Stimulated activated naive B cell treated with anti-CD40 and anti-IgM and Interleukin-4, amounts not matched to agents 10 μg/mL and 1 μg/mL and 100 μg/mL, for 72 hours (primary cell): ENCODE results near the gene RBM14.
"Not testable (repeated sequence)": the region's sequence is repeated elsewhere in the genome, so short reads cannot be mapped to it uniquely, and the experiment has no call there.

Experiments used
- ATAC-seq, 2 donors: fragments of 150-1000 bp; cut with Tn5 transposase; replicated peaks; 2 replicates each; pipeline ENCODE4 v1.10.0; 2021; ENCODE audit warnings: moderate library complexity in 1 of 2
- DNase-seq: peaks from one replicate; pipeline ENCODE4 v3.0.0; 2021
- H3K27ac Mint-ChIP-seq: one replicate; pipeline ENCODE4 v1.8.0; 2022; ENCODE audit warnings: mild to moderate bottlenecking, mixed read lengths
- H3K27me3 Mint-ChIP-seq, 2 donors: one replicate each; pipeline ENCODE4 v1.8.0; 2022; ENCODE audit warnings: mixed read lengths in 2 of 2
- H3K36me3 Mint-ChIP-seq, 2 donors: one replicate each; pipeline ENCODE4 v1.8.0; 2022; ENCODE audit warnings: mixed read lengths in 2 of 2, mild to moderate bottlenecking in 1 of 2
- H3K4me1 Mint-ChIP-seq, 2 donors: one replicate each; pipeline ENCODE4 v1.8.0; 2022; ENCODE audit warnings: mixed read lengths in 2 of 2, mild to moderate bottlenecking in 1 of 2
- H3K4me3 Mint-ChIP-seq, 2 donors: one replicate each; pipeline ENCODE4 v1.8.0; 2022; ENCODE audit warnings: mild to moderate bottlenecking in 2 of 2, mixed read lengths in 2 of 2, moderate library complexity in 1 of 2
- H3K9me3 Mint-ChIP-seq, 2 donors: one replicate each; pipeline ENCODE4 v1.8.0; 2022; ENCODE audit warnings: mixed read lengths in 2 of 2, mild to moderate bottlenecking in 1 of 2

The RBM14 gene

GRCh38 chr11:66631883-66632282 lies 15.5 kb downstream of the RBM14 start:
- ATAC-seq (no peak), DNase-seq (no peak)
- Mint-ChIP-seq H3K4me3 (no peak overlapping the region), H3K9me3 (peaks cover 2 to 4% of the 10 kb centered on the region in 2 donors), H3K27ac (peak overlapping the region; percentile 60), H3K4me1 (peaks cover 26 to 59% of the 10 kb centered on the region in 2 donors), H3K36me3 (peaks cover 38 to 53% of the 10 kb centered on the region in 2 donors), H3K27me3 (no peaks in the 10 kb centered on the region)

- H3K36me3 Mint-ChIP-seq, result peaks cover 37 to 53% of the 10 kb centered on the region in 2 donors
Observed at GRCh38 chr11:66632952-66633351, 16.5 kb downstream of the RBM14 start.

GRCh38 chr11:66636411-66636810 lies 20.0 kb downstream of the RBM14 start:
- Mint-ChIP-seq H3K27me3 (no peaks in the 10 kb centered on the region), H3K27ac (no peak overlapping the region), H3K36me3 (peaks cover 41 to 58% of the 10 kb centered on the region in 2 donors), H3K4me3 (no peak overlapping the region), H3K4me1 (peaks cover 29 to 66% of the 10 kb centered on the region in 2 donors), H3K9me3 (peaks cover 2 to 4% of the 10 kb centered on the region in 2 donors)
- no peak for DNase-seq
- ATAC-seq, result no peak

More at GRCh38 chr11:66632952-66633351, 16.5 kb downstream of the RBM14 start:
- Mint-ChIP-seq H3K27me3 (no peaks in the 10 kb centered on the region), H3K4me1 (peaks cover 29 to 60% of the 10 kb centered on the region in 2 donors), H3K27ac (no peak overlapping the region), H3K9me3 (peaks cover 2 to 4% of the 10 kb centered on the region in 2 donors), H3K4me3 (no peak overlapping the region)
- ATAC-seq (no peak), DNase-seq (no peak)

GRCh38 chr11:66637557-66638176 lies 21.2 kb downstream of the RBM14 start:
- Mint-ChIP-seq H3K4me3 (peak overlapping the region; percentile 96 to 98), H3K27ac (peak overlapping the region; percentile 99), H3K4me1 (peaks cover 36 to 68% of the 10 kb centered on the region in 2 donors), H3K9me3 (peaks cover 2 to 4% of the 10 kb centered on the region in 2 donors), H3K27me3 (no peaks in the 10 kb centered on the region), H3K36me3 (peaks cover 40 to 57% of the 10 kb centered on the region in 2 donors)
- peak in 1 of 2 donors; percentile 0 for ATAC-seq
- no peak for DNase-seq

- ATAC-seq (peak; percentile 95 to 98), DNase-seq (peak; percentile 98)
- H3K36me3 Mint-ChIP-seq, result peaks cover 48 to 65% of the 10 kb centered on the region in 2 donors
- peaks cover 44 to 76% of the 10 kb centered on the region in 2 donors for H3K4me1 Mint-ChIP-seq
- H3K27me3 Mint-ChIP-seq, result no peaks in the 10 kb centered on the region
- peak within 1 kb of the TSS; percentile 96 to 98 for H3K4me3 Mint-ChIP-seq
- H3K9me3 Mint-ChIP-seq, result peaks cover 2 to 4% of the 10 kb centered on the region in 2 donors
- peak within 1 kb of the TSS; percentile 99 for H3K27ac Mint-ChIP-seq
Observed at GRCh38 chr11:66638177-66639065, 22.0 kb downstream of the RBM14 start, which contains the start of gene RBM4. RBM4 (plus strand) TSS chr11:66638703; CDS start chr11:66639712, 1,009 bp downstream.

- no peak for DNase-seq
- ATAC-seq, result peak in 1 of 2 donors; percentile 3
- Mint-ChIP-seq H3K4me1 (peaks cover 47 to 83% of the 10 kb centered on the region in 2 donors), H3K36me3 (peaks cover 52 to 72% of the 10 kb centered on the region in 2 donors), H3K27ac (peak overlapping the region; percentile 99), H3K9me3 (peaks cover 2 to 4% of the 10 kb centered on the region in 2 donors), H3K4me3 (peak overlapping the region; percentile 96 to 98), H3K27me3 (no peaks in the 10 kb centered on the region)
Observed at GRCh38 chr11:66639066-66639813, 22.8 kb downstream of the RBM14 start.

GRCh38 chr11:66639814-66640340 lies 23.4 kb downstream of the RBM14 start:
- not testable (repeated sequence) for H3K27me3 Mint-ChIP-seq, H3K9me3 Mint-ChIP-seq, DNase-seq, ATAC-seq
- peak overlapping the region; percentile 96 to 98 for H3K4me3 Mint-ChIP-seq
- H3K36me3 Mint-ChIP-seq, result peaks cover 49 to 72% of the 10 kb centered on the region in 2 donors
- peak overlapping the region; percentile 99 for H3K27ac Mint-ChIP-seq
- peaks cover 47 to 83% of the 10 kb centered on the region in 2 donors for H3K4me1 Mint-ChIP-seq

- Mint-ChIP-seq H3K27me3 (no peaks in the 10 kb centered on the region), H3K9me3 (no peaks in the 10 kb centered on the region), H3K4me1 (peaks cover 56 to 95% of the 10 kb centered on the region in 2 donors), H3K36me3 (peaks cover 55 to 89% of the 10 kb centered on the region in 2 donors), H3K4me3 (peak overlapping the region; percentile 70), H3K27ac (peak overlapping the region; percentile 28)
- no peak for DNase-seq
- no peak for ATAC-seq
Observed at GRCh38 chr11:66641834-66642233, 25.4 kb downstream of the RBM14 start.

- Mint-ChIP-seq H3K4me3 (no peak overlapping the region), H3K36me3 (peaks cover 58 to 81% of the 10 kb centered on the region in 2 donors), H3K9me3 (no peaks in the 10 kb centered on the region), H3K27ac (peak overlapping the region; percentile 9), H3K27me3 (no peaks in the 10 kb centered on the region), H3K4me1 (peaks cover 45 to 82% of the 10 kb centered on the region in 2 donors)
- ATAC-seq, result no peak
- no peak for DNase-seq
Observed at GRCh38 chr11:66643745-66644437, 27.5 kb downstream of the RBM14 start.

GRCh38 chr11:66646828-66647227 lies 30.4 kb downstream of the RBM14 start:
- ATAC-seq (no peak), DNase-seq (no peak)
- no peak overlapping the region for H3K27ac Mint-ChIP-seq
- no peaks in the 10 kb centered on the region for H3K9me3 Mint-ChIP-seq
- H3K36me3 Mint-ChIP-seq, result peaks cover 57 to 79% of the 10 kb centered on the region in 2 donors
- no peaks in the 10 kb centered on the region for H3K27me3 Mint-ChIP-seq
- no peak overlapping the region for H3K4me3 Mint-ChIP-seq
- peaks cover 32 to 58% of the 10 kb centered on the region in 2 donors for H3K4me1 Mint-ChIP-seq

- Mint-ChIP-seq H3K4me1 (peaks cover 16 to 42% of the 10 kb centered on the region in 2 donors), H3K27me3 (no peaks in the 10 kb centered on the region), H3K9me3 (no peaks in the 10 kb centered on the region), H3K4me3 (no peak overlapping the region), H3K27ac (peak overlapping the region; percentile 47), H3K36me3 (peaks cover 51 to 67% of the 10 kb centered on the region in 2 donors)
- ATAC-seq (no peak), DNase-seq (no peak)
Observed at GRCh38 chr11:66649903-66650302, 33.5 kb downstream of the RBM14 start.

- H3K4me3 Mint-ChIP-seq, result no peak overlapping the region
- H3K36me3 Mint-ChIP-seq, result peaks cover 50 to 64% of the 10 kb centered on the region in 2 donors
- H3K27ac Mint-ChIP-seq, result peak overlapping the region; percentile 1
- ATAC-seq (peak in 1 of 2 donors; percentile 49), DNase-seq (no peak)
- H3K9me3 Mint-ChIP-seq, result no peaks in the 10 kb centered on the region
- H3K4me1 Mint-ChIP-seq, result peaks cover 11 to 40% of the 10 kb centered on the region in 2 donors
- no peaks in the 10 kb centered on the region for H3K27me3 Mint-ChIP-seq
Observed at GRCh38 chr11:66651016-66651415, 34.6 kb downstream of the RBM14 start.

GRCh38 chr11:66652651-66653050 lies 36.2 kb downstream of the RBM14 start:
- ATAC-seq (no peak), DNase-seq (no peak)
- Mint-ChIP-seq H3K4me3 (no peak overlapping the region), H3K36me3 (peaks cover 38 to 54% of the 10 kb centered on the region in 2 donors), H3K27me3 (no peaks in the 10 kb centered on the region), H3K27ac (no peak overlapping the region), H3K4me1 (peaks cover 8 to 32% of the 10 kb centered on the region in 2 donors), H3K9me3 (no peaks in the 10 kb centered on the region)
